H1 (cell line): Measurements from ENCODE around the gene VRK2. TPM values are rescaled to one million over a fixed set of nuclear protein-coding genes. Genes with fewer than 3 reads are reported as not detected.
A peak's percentile ranks its signal among the peaks of the same experiment; 100 is the strongest.

Source experiments
- CTCF ChIA-PET: fragments of 300-600 bp; sonication (Branson Sonifier 250); formaldehyde crosslinking; loops from one replicate; lab custom pipeline; 2021; ENCODE audit not compliant: partially characterized antibody; lab: Charles Lee
- POLR2A ChIA-PET: fragments of 300-600 bp; sonication (Branson Sonifier 250); formaldehyde crosslinking; loops from one replicate; lab custom pipeline; 2021; ENCODE audit warnings: inconsistent platforms; ENCODE audit not compliant: partially characterized antibody; lab: Charles Lee
- DNase-seq, 2 experiments: peaks; one replicate each; pipeline versions ENCODE4 v3.0.0 to v3.0.0-alpha.2; 2010 to 2022; ENCODE audit warnings: low spot score in 2 of 2, low read depth in 1 of 2, mixed read lengths in 1 of 2
- FAIRE-seq: peaks from 2 replicates; lab custom pipeline; 2011; peaks lifted over from hg19 to GRCh38; lab: Jason Lieb, UNC
- H2AFZ ChIP-seq: 2 replicates; pipeline ENCODE4 v1.8.1; 2012; ENCODE audit warnings: low read length, inconsistent platforms
- H2AK5ac ChIP-seq: 2 replicates; pipeline ENCODE4 v1.6.1; 2013; ENCODE audit warnings: low read depth, low read length
- H2BK120ac ChIP-seq: replicated peaks from 2 replicates; pipeline ENCODE3; 2013; ENCODE audit warnings: low read depth, low read length, inconsistent platforms
- H2BK12ac ChIP-seq: 2 replicates; pipeline ENCODE4 v1.6.1; 2013; ENCODE audit warnings: low read depth, low read length
- H2BK15ac ChIP-seq: 2 replicates; pipeline ENCODE4 v1.6.1; 2013; ENCODE audit warnings: low read length
- H2BK20ac ChIP-seq: 2 replicates; pipeline ENCODE4 v1.6.1; 2013; ENCODE audit warnings: low read length
- H2BK5ac ChIP-seq: 2 replicates; pipeline ENCODE4 v1.6.1; 2013; ENCODE audit warnings: low read depth, low read length
- H3K14ac ChIP-seq: 2 replicates; pipeline ENCODE4 v1.6.1; 2013; ENCODE audit warnings: inconsistent platforms; ENCODE audit not compliant: insufficient read length
- H3K18ac ChIP-seq: 2 replicates; pipeline ENCODE4 v1.6.1; 2013; ENCODE audit warnings: low read length; ENCODE audit errors: extremely low read depth
- H3K23ac ChIP-seq: 2 replicates; pipeline ENCODE4 v1.6.1; 2013; ENCODE audit warnings: inconsistent platforms; ENCODE audit not compliant: insufficient read length
- H3K23me2 ChIP-seq: 2 replicates; pipeline ENCODE4 v1.6.1; 2013; ENCODE audit warnings: low read depth, low read length
- H3K27ac ChIP-seq: 2 replicates; pipeline ENCODE4 v1.6.1; 2011; ENCODE audit warnings: low read depth, low read length, inconsistent platforms
- H3K27me3 ChIP-seq, 4 experiments: replicated peaks in 1 of 4; 1 replicate in 1 of 4; 2 replicates in 3 of 4; pipeline versions ENCODE4 v1.6.1 to v1.8.1; 2011 to 2013; ENCODE audit warnings: low read length in 3 of 4, mild to moderate bottlenecking in 3 of 4, inconsistent platforms in 2 of 4, mixed read lengths in 2 of 4, moderate library complexity in 1 of 4; ENCODE audit not compliant: control insufficient read depth in 3 of 4, insufficient read depth in 3 of 4; ENCODE audit errors: extremely low read depth in 1 of 4
- H3K36me3 ChIP-seq, 4 experiments: 2 replicates each; pipeline versions ENCODE4 v1.6.1 to v1.8.1; 2011 to 2013; ENCODE audit warnings: mild to moderate bottlenecking in 4 of 4, low read length in 3 of 4, moderate library complexity in 2 of 4, control low read depth in 1 of 4, inconsistent platforms in 1 of 4; ENCODE audit not compliant: insufficient read depth in 4 of 4, control insufficient read depth in 2 of 4
- H3K4ac ChIP-seq: replicated peaks from 2 replicates; pipeline ENCODE3; 2013; ENCODE audit warnings: low read length, low read depth, mixed read lengths, inconsistent platforms; ENCODE audit not compliant: insufficient read length
- H3K4me1 ChIP-seq, 4 experiments: replicated peaks in 1 of 4; 1 replicate in 1 of 4; 2 replicates in 3 of 4; pipeline versions ENCODE4 v1.6.1 to v1.8.1; 2011 to 2013; ENCODE audit warnings: low read length in 3 of 4, inconsistent platforms in 2 of 4, mixed read lengths in 1 of 4; ENCODE audit not compliant: insufficient read depth in 4 of 4, control insufficient read depth in 3 of 4
- H3K4me2 ChIP-seq, 2 experiments: 2 replicates each; pipeline versions ENCODE4 v1.6.1 to v1.8.1; 2011 to 2013; ENCODE audit warnings: low read depth in 2 of 2, low read length in 2 of 2, control low read depth in 1 of 2, inconsistent platforms in 1 of 2, mild to moderate bottlenecking in 1 of 2; ENCODE audit not compliant: insufficient read depth in 1 of 2
- H3K4me3 ChIP-seq, 4 experiments: fragments of 200-600, 300-600 bp in 1 of 4; sonication (generic), shearing (Covaris generic), sonication (Bioruptor Twin) in 1 of 4; 2 replicates each; pipeline versions ENCODE4 v1.5.1 to v1.8.1; 2011 to 2016; ENCODE audit warnings: low read length in 4 of 4, low read depth in 3 of 4, control low read depth in 2 of 4, inconsistent platforms in 2 of 4, mild to moderate bottlenecking in 2 of 4, mixed read lengths in 1 of 4, moderate library complexity in 1 of 4; ENCODE audit not compliant: insufficient read depth in 2 of 4; ENCODE audit errors: extremely low read depth in 1 of 4
- H3K56ac ChIP-seq: replicated peaks from 2 replicates; pipeline ENCODE3; 2013; ENCODE audit warnings: low read depth, mild to moderate bottlenecking, mixed read lengths, low read length, inconsistent platforms; ENCODE audit not compliant: insufficient read length
- H3K79me1 ChIP-seq: 2 replicates; pipeline ENCODE4 v1.6.1; 2013; ENCODE audit warnings: low read depth, low read length, control low read depth
- H3K79me2 ChIP-seq, 2 experiments: 2 replicates each; pipeline versions ENCODE4 v1.6.1 to v1.8.1; 2012 to 2013; ENCODE audit warnings: low read length in 2 of 2, mild to moderate bottlenecking in 2 of 2, inconsistent platforms in 1 of 2; ENCODE audit not compliant: insufficient read depth in 2 of 2, control insufficient read depth in 1 of 2
- H3K9ac ChIP-seq, 4 experiments: replicated peaks in 1 of 4; 1 replicate in 1 of 4; 2 replicates in 3 of 4; pipeline versions ENCODE4 v1.6.1 to v1.8.1; 2011 to 2013; ENCODE audit warnings: low read depth in 3 of 4, low read length in 3 of 4, control low read depth in 2 of 4, mild to moderate bottlenecking in 2 of 4, moderate library complexity in 2 of 4, inconsistent platforms in 1 of 4; ENCODE audit errors: extremely low read depth in 1 of 4
- H3K9me3 ChIP-seq, 2 experiments: 2 replicates each; pipeline versions ENCODE4 v1.6.1 to v1.8.1; 2012 to 2013; ENCODE audit warnings: mild to moderate bottlenecking in 2 of 2, moderate library complexity in 2 of 2, control low read depth in 1 of 2, inconsistent platforms in 1 of 2, low read depth in 1 of 2, low read length in 1 of 2, mixed read lengths in 1 of 2; ENCODE audit not compliant: insufficient read depth in 2 of 2
- H4K20me1 ChIP-seq, 2 experiments: replicated peaks in 1 of 2; 2 replicates each; pipeline versions ENCODE3 to v1.8.1; 2011 to 2013; ENCODE audit warnings: inconsistent platforms in 2 of 2, low read length in 2 of 2, mild to moderate bottlenecking in 1 of 2; ENCODE audit not compliant: insufficient read depth in 2 of 2, control insufficient read depth in 1 of 2
- H4K5ac ChIP-seq: 2 replicates; pipeline ENCODE4 v1.6.1; 2013; ENCODE audit warnings: low read length, low read depth, mixed read lengths, inconsistent platforms; ENCODE audit not compliant: insufficient read length
- H4K8ac ChIP-seq: 2 replicates; pipeline ENCODE4 v1.8.0; 2013; ENCODE audit warnings: mild to moderate bottlenecking, moderate library complexity, low read length, inconsistent platforms; ENCODE audit not compliant: insufficient read depth; ENCODE audit errors: extremely low read depth
- H4K91ac ChIP-seq: replicated peaks from 2 replicates; pipeline ENCODE3; 2013; ENCODE audit warnings: low read length, mixed read lengths, inconsistent platforms; ENCODE audit not compliant: insufficient read length
- BCL11A ChIP-seq, 2 experiments: IDR thresholded peaks; one replicate each; pipeline ENCODE4 v1.6.1; 2011; ENCODE audit warnings: low read depth in 2 of 2, low read length in 2 of 2, mild to moderate bottlenecking in 2 of 2
- CTCF ChIP-seq, 3 experiments: IDR thresholded peaks; 1 replicate in 2 of 3; 2 replicates in 1 of 3; pipeline versions ENCODE4 v1.5.1 to v1.6.1; 2011; ENCODE audit warnings: low read length in 3 of 3, mild to moderate bottlenecking in 3 of 3, inconsistent platforms in 2 of 3, low read depth in 1 of 3, moderate library complexity in 1 of 3; ENCODE audit not compliant: insufficient read depth in 1 of 3; ENCODE audit errors: control extremely low read depth in 1 of 3
- E2F6 ChIP-seq: IDR thresholded peaks from 2 replicates; pipeline ENCODE4 v1.6.1; 2012; ENCODE audit warnings: inconsistent platforms
- EP300 ChIP-seq, 2 experiments: IDR thresholded peaks; 1 replicate in 1 of 2; 2 replicates in 1 of 2; pipeline ENCODE4 v1.6.1; 2011 to 2012; ENCODE audit warnings: low read depth in 2 of 2, low read length in 2 of 2, mild to moderate bottlenecking in 2 of 2, borderline replicate concordance in 1 of 2, inconsistent platforms in 1 of 2, moderate library complexity in 1 of 2
- POLR2A ChIP-seq, 2 experiments: IDR thresholded peaks; 1 replicate in 1 of 2; 2 replicates in 1 of 2; pipeline ENCODE4 v1.6.1; 2011; ENCODE audit warnings: low read depth in 2 of 2, low read length in 2 of 2, mild to moderate bottlenecking in 2 of 2; ENCODE audit errors: control extremely low read depth in 1 of 2
- RFX5 ChIP-seq: IDR thresholded peaks from 2 replicates; pipeline ENCODE4 v1.6.1; 2011; ENCODE audit warnings: low read depth, low read length, improper control_type of control experiment, borderline replicate concordance
- TAF7 ChIP-seq: optimal IDR thresholded peaks from 2 replicates; pipeline ENCODE3; 2011; ENCODE audit warnings: low read depth, mild to moderate bottlenecking, inconsistent platforms, low read length, moderate library complexity, borderline replicate concordance
- WGBS, 2 experiments: shearing (Covaris generic) in 1 of 2; methylation state at CpG; one replicate each; pipeline versions ENCODE4 v1.1.6 to v1.1.7; 2013 to 2015; ENCODE audit warnings: low lambda C conversion rate in 2 of 2, mixed read lengths in 2 of 2, inconsistent platforms in 1 of 2, low coverage in 1 of 2, missing lambda C conversion rate in 1 of 2; ENCODE audit not compliant: insufficient replicate concordance in 2 of 2, insufficient coverage in 1 of 2, insufficient read length in 1 of 2; ENCODE audit errors: extremely low coverage in 1 of 2, missing lambda C conversion rate in 1 of 2; 5-methylcytosine and 5-hydroxymethylcytosine counted together
- polyA plus RNA-seq, 7 experiments: library from polyadenylated mRNA; depleted of rRNA in 3 of 7; stranded (reverse) in 5 of 7; unstranded in 2 of 7; fragments of >200 nt in 5 of 7; fragments of 200-250 nt in 2 of 7; gene quantifications; 1 replicate in 5 of 7; 2 replicates in 1 of 7; 4 replicates in 1 of 7; pipeline versions ENCODE4 v1.2.1 to v1.2.3, GENCODE V29; 2011 to 2013; ENCODE audit warnings: missing spikeins in 2 of 7, mixed read lengths in 2 of 7
- total RNA-seq: library from RNA; stranded (reverse); fragmentation: NEBNext Ultra II Directional; extraction: Animal tissue kit (Norgen Biotek cat#: 25700); gene quantifications from 2 replicates; pipeline ENCODE4 v1.2.1, GENCODE V29; 2021

The VRK2 gene
- total and polyA plus RNA-seq, 2 of the 8 experiments (the other 6 are each of a cell fraction or from before 2014, with no cell fraction given) = 7.6 to 27.8 TPM

GRCh38 chr2:58056192-58056916 lies 9.7 kb downstream of the VRK2 start:
- Histone ChIP-seq H2BK5ac (no peak overlapping the region), H3K4me2 (no peak overlapping the region), H3K79me2 (no peaks in the 10 kb centered on the region), H3K23ac (no peak overlapping the region), H2BK20ac (no peak overlapping the region), H2BK120ac (no peak overlapping the region), H4K5ac (no peak overlapping the region), H3K56ac (no peak overlapping the region), H2AFZ (no peak overlapping the region), H3K79me1 (no peaks in the 10 kb centered on the region; the same call in 1 of the 2 replicates), H4K8ac (no peak overlapping the region), H2AK5ac (0 out of 2 replicates have a peak overlapping the region, but pooled peaks have one; percentile 14), H2BK15ac (no peak overlapping the region), H4K91ac (no peak overlapping the region), H3K36me3 (no peaks in the 10 kb centered on the region), H3K23me2 (no peaks in the 10 kb centered on the region), H3K14ac (no peak overlapping the region), H3K27ac (no peak overlapping the region), H3K9me3 (no peaks in the 10 kb centered on the region), H3K9ac (no peak overlapping the region), H3K18ac (no peak overlapping the region), H3K27me3 (no peaks in the 10 kb centered on the region), H4K20me1 (no peaks in the 10 kb centered on the region), H3K4ac (no peak overlapping the region), H2BK12ac (no peak overlapping the region), H3K4me3 (no peak overlapping the region), H3K4me1 (peaks cover 0 to 12% (median 8%) of the 10 kb centered on the region in 4 experiments; a peak in 3 of 7 replicates)
- FAIRE-seq = peak; percentile 24
- no peak for DNase-seq
- no peak for TF ChIP-seq E2F6
- TF ChIP-seq RFX5 = no peak
- TF ChIP-seq BCL11A (IDR thresholded peaks at IDR 0.05; ENCODE audit: low read depth in 2 of 2, low read length in 2 of 2) = no peak
- 0 out of 3 replicates have a peak, but pooled peaks of 1 of the 2 experiments have one; percentile 19 for TF ChIP-seq POLR2A (IDR thresholded peaks at IDR 0.05; ENCODE audit: control extremely low read depth in 1 of 2, low read depth in 2 of 2, low read length in 2 of 2)
- no peak for TF ChIP-seq EP300 (IDR thresholded peaks at IDR 0.05; ENCODE audit: borderline replicate concordance in 1 of 2, low read depth in 2 of 2, low read length in 2 of 2)
- TF ChIP-seq CTCF (IDR thresholded peaks at IDR 0.05; ENCODE audit: control extremely low read depth in 1 of 3, insufficient read depth in 1 of 3, low read depth in 1 of 3, low read length in 3 of 3) = no peak
- no peak for TF ChIP-seq TAF7
- CTCF ChIA-PET = no interaction called here
- POLR2A ChIA-PET = interaction anchor here (1.8 kb wide), 1 partner anchor 10 kb away, joined by 5 read pairs; no protein-coding TSS in a partner anchor
- 86% methylated on average over 9 of the region's 9 CpGs; no CpG with 5 or more reads in 1 of the 2 experiments for WGBS, 2 experiments
